HG02798 (cell line): ENCODE data around the gene NOD2.

Experiments
- ATAC-seq: cut with Tn5 transposase; IDR thresholded peaks from one replicate; pipeline ENCODE4 v1.9.1; 2021; ENCODE audit warnings: mild to moderate bottlenecking; ENCODE audit not compliant: unreplicated experiment, poor library complexity

NOD2 gene

DNA sequence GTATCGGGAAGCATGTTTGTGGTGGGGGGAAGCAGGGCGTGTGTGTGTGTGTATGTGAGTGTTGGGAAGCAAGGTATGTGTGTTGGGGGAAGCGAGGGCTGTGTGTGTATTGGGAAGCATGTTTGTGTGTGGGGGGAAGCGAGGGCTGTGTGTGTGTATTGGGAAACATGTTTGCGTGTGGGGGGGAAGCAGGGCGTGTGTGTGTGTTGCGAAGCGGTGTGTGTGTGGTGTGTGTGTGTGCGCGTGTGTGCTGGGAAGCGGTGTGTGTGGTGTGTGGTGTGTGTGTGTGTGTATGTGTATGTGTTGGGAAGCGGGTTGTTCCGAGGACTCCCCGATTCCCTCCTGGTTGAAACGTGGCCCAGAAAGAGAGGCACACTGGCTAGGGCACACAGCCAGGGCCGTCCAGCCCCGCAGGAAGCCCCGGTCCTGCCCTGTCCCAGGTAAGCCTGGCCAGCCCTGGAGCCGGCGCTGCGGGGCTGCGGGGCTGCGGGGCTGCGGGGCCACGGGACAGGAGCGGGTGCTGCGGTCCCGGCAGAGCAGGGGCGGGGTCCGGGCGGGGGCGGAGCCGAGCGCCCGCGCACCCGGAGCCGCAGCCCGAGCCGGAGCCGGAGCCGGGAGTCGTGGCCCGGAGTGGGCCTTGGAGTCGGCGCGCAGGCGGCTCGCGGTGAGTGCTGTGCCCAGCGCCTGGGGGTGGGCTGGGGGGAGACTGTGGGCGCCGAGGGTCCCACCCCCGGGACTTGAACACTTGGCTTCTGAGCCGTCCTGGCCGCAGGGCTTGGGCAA, at the start of gene NOD2:
Gene NOD2, plus strand, starts transcription at position 608 of the 783 bp plus-strand sequence. CDS start 5,890 bp downstream, outside the sequence.
- ATAC-seq, result no peak

- no peak for ATAC-seq
Measured at GRCh38 chr16:50644245-50644644, 49.2 kb upstream of the NOD2 start.

DNA sequence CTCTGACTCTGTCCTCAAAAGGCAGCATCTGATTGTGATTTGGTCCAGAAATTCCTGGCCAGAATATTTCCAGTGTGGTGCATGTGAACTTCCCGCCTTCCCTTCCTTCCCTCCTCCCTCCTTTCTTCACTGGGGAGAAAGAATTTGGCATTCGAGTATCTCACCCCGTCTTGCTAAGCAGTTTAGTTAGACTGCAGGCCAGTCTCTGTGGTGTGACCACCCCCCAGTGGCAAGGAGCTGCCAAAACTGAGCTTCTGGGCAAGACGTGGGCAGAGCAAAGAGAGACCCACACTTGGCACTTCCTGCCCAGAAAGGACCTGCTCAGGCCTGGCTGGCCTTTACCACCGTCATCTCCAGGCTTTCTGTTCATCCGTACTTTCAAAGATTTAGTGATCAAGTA, 48.7 kb upstream of the NOD2 start:
- no peak for ATAC-seq

- ATAC-seq, result no peak
Measured at GRCh38 chr16:50645563-50646220, 47.7 kb upstream of the NOD2 start.

DNA sequence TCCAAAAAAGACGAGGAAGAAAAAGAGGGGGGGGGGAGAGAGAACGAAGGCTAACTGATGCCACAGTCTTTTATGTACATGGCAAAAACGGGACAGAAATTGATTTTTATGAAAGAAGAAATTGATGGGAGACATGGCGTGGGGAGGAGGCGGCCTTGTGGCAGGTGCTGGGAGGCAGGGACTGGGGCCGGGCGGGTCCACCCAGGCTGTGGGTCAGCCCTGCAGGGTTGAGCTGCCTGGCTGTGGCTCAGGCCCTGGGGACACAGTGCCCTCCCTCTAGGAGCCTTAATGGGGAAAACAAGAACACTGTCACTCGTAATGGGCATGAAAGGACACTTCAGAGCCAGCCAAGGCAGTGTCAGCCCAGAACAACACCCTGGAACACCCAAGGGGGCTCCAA, 47.1 kb upstream of the NOD2 start:
- ATAC-seq, result no peak

DNA sequence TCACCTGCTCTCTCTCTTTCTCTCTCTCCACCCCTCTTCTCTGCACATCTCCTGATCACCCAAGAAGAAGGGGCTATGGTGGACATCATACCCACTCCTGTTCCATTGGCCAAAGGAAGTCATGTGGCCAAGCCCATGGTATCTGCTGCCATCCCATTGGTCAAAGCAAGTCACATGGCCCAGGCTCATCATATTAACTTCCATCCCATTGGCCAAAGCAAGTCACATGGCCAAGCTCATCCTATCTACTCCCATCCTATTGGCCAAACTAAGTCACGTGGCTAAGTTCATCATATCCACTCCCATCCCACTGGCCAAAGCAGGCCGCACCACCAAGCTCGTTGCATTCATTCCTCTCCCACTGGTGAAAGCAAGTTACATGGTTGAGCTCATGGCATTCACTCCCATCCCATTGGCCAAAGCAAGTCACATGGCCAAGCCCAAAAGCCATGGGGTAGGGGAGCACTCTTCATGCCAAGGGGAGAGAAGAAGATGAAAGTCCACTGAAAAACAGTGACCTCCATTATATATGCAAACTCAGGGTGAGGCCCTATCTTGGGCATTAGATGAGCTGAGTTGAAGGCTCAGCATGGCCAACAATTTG, 41.5 kb upstream of the NOD2 start:
- no peak for ATAC-seq

DNA sequence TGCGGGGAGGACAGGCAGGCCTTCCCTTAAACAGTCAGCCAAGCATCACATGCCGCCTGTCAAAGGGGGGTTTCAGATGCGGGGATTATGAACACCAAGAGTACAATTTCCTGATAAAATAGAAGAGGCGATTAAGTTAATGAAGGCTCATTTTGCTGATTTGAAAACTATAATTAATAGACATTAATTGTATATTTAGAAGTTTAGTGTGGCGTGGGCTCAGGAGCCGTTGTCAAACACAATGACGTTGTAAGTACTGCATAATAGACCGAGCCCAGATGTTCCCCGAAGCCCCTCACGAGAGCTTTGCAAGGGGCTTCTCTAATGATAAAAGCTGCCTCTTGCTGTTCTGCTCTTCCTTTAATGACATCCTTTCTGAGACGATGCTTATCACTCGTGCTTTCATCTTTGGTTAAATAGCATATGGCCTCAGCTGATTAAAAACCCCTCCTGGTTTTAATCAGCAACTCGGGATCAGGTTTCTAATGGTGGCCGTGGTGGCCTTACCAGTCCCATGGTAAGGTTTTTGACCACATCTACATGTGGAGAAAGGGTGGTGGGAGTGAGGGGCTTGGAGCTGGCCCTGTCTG, 40.5 kb upstream of the NOD2 start:
- no peak for ATAC-seq

GRCh38 chr16:50653633-50654519, 39.5 kb upstream of the NOD2 start:
- ATAC-seq, result no peak

DNA sequence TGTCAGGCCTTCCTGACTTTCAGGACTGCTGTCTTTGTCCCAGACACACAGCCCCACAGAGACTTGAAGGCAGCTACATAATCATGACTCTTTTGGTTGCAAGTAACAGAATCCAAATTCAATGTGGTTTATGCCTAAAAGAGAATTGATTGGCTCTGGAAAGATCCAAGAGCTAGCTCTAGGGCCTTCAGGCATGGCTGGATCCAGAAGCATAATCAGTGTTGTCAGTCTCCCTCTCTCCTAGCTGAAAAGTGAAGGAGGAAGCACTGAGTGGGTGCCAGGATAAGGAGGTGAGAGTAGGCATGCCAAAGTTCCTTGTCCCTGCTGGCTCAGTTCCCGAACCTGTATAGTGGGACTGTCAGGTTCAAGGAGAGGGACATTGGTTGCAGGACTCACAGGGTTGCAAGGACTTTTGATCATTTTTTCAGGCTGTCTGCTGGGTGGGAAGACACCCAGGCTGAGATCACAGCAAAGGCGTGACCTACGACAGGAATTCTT, 37.8 kb upstream of the NOD2 start:
- ATAC-seq, result no peak

DNA sequence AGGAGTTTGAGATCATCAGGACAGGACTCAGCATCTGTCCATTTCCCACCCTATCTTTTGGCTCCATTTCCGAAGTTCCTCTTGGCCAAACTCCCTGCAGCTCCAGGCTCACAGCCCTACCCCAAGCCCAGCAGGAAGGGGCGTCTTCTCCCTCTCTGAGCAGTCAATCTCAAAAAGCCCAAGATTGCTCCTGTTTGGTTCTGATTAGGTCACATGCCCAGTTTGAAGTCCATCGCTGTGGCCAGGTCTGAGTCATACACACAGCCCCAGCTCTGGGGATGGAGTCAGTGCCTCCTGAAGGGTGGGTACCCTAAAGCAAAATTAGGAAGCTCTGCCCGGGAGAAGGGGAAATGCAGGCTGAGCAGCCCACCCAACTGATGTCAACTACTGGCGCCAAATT, 36.2 kb upstream of the NOD2 start:
- ATAC-seq, result no peak

DNA sequence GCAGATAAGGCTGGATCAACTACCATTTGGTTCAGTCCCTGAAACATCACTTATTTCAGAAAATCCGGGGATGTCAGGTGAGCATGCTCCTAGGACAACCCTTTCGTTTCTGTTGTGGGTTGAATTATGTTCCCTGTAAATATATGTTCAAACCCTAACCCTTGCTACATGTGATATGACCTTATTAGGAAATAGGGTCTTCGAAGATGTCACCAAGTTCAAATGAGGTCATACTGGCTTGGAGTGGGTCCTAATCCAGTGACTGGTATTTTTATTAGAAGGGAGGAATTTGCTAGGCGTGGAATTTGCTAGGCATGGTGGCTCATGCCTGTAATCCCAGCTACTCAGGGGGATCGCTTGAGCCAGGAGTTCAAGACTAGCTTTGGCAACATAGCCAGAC, 33.6 kb upstream of the NOD2 start:
- ATAC-seq, result no peak

GRCh38 chr16:50662306-50662940, 31.0 kb upstream of the NOD2 start:
- no peak for ATAC-seq

DNA sequence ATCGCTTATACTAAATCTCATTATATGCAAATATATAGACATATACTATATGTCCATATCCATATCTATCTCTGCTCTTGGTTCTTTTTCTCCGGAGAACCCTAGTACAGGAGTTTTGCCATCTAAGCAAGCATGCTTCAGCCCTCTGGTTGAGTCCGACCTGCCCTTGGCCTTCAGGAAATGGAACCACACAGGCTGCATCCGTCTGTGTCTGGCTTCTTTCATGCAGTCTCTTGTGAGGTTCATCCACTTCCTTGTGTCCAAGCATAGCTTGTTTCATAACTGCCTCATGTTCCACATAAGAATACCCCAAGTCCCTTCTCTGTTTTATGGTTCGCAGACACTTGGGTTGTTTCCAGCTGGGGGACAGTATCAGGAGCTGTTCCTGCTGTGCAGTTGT, 29.1 kb upstream of the NOD2 start:
- ATAC-seq, result no peak

- ATAC-seq, result peak; percentile 40
Measured at GRCh38 chr16:50665128-50665878, 28.1 kb upstream of the NOD2 start.

DNA sequence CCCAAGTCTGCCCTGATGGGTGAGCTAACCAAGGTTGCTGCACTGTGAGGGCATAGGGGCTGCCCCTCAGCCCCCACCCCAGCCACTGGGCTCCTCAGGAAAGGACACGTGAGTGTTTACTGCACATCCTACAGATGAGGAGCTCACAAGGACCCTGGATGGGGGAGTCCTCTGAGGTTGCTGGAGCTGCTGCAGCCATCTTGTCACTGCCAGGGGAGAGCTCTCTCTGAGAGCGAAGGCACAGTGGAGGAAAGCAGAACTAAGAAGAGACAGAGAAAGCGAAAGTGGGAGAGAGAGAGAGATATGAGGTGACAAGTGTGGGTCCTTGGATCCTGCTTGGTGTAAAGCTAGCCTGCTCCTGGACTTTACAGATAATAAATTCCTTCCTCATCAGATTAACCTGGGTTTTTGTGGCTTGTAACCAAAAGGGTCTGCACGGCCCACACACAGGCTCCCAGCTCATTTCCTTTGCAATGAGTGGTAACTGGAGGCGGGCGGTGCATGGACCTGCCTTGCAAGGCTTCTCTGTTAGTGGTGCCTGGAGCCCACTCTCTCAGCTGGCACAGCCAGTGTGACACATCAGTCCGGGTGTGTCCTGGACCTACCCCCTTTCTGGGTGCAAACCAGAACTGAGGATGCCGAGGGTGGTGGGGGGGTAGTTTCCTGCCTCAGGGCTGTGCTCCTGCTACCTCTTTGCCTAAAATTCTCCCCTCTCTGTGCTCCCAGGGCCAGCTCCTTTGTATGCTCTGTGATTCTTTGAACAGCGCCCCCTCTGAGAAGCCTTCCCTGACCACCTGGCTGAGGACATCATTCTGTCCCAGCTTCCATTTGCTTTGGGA, 26.5 kb upstream of the NOD2 start:
- ATAC-seq, result peak; percentile 79

DNA sequence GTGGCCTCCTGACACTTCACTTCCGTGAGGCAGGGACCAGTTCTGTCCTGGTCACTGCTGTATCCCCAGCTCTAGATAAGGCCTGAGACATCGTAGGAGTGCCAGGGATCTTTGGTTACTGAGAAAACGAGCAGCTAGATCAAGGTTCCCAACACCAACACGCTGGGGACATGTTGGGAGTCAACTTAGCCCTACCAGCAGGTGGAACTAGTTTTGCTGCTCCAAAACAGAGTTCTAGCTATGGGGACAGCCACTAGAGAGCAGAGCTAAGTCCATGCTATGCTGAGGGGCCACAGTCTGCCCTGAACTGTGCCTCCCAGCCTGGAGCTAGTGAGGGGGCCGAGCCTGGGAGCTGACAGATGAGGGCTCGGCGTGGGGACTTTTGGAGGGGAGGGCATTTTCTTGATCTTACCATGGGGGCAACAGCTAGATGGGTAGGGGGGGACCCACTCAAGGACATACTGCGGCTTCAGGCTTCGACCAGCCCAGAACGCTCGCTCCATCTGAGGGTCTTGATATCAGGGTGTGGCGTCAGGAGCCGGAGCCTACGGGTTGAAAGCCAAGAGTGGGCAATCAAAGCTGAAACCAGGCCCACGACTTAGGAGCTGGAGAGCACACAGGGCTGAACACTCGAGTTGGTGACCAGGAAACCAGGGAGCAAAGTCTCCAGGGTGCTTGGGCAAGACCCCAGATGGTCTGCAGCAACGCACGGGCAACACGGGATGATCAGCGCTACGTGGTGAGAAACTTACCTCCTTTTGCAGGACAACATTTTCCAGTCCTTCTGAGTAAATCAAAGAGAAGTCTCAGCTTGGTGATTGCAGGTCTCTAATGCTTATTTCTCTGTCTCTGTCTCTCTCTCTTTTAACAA, 25.7 kb upstream of the NOD2 start:
- ATAC-seq, result no peak

- ATAC-seq, result no peak
Measured at GRCh38 chr16:50668368-50669008, 24.9 kb upstream of the NOD2 start.
